ENCODE measurements around the gene ADAM29. TPM values are rescaled to one million over a fixed set of nuclear protein-coding genes. Genes with fewer than 3 reads are reported as not detected.
"Not testable (repeated sequence)": the region's sequence is repeated elsewhere in the genome, so short reads cannot be mapped to it uniquely, and the experiment has no call there.

The ADAM29 gene
- total RNA-seq, 1 experiment from 2014 or later = not detected

DNA sequence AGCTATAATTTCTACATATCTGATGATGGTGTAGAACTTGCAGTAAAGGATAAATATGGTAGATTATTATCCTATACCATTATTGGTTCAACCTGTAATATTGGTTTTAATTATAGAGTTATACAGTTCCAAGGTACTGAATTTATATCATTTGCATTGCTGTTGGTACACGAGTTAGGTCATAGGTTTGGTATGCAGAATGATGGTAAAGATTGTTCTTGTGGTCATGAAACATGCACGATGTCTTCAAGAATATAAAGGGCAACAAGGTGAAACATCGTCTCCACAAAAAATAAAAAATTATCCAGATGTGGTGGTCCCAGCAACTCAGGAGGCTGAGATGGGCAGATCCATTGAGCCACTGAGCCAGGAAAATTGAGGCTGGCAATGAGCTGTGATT, 99.6 kb downstream of the ADAM29 start:
- no peaks in the 10 kb centered on the region for H3K9me3 ChIP-seq
- ChIA-PET CTCF (no interaction called here), POLR2A (no interaction called here)
- no peaks in the 10 kb centered on the region for H3K27me3 ChIP-seq (replicated peaks; ENCODE audit: control insufficient read depth, insufficient read depth, low read length)
- no peaks in the 10 kb centered on the region for H3K36me3 ChIP-seq (ENCODE audit: control insufficient read depth, insufficient read depth, low read length)
- no peaks in the 10 kb centered on the region for H3K4me1 Mint-ChIP-seq (ENCODE audit: low read depth, unreplicated experiment)
- TF ChIP-seq, protein P1, sequence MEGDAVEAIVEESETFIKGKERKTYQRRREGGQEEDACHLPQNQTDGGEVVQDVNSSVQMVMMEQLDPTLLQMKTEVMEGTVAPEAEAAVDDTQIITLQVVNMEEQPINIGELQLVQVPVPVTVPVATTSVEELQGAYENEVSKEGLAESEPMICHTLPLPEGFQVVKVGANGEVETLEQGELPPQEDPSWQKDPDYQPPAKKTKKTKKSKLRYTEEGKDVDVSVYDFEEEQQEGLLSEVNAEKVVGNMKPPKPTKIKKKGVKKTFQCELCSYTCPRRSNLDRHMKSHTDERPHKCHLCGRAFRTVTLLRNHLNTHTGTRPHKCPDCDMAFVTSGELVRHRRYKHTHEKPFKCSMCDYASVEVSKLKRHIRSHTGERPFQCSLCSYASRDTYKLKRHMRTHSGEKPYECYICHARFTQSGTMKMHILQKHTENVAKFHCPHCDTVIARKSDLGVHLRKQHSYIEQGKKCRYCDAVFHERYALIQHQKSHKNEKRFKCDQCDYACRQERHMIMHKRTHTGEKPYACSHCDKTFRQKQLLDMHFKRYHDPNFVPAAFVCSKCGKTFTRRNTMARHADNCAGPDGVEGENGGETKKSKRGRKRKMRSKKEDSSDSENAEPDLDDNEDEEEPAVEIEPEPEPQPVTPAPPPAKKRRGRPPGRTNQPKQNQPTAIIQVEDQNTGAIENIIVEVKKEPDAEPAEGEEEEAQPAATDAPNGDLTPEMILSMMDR (IDR thresholded peaks at IDR 0.05; ENCODE audit: insufficient read depth in 1 of 2, low read depth in 1 of 2, low read length in 1 of 2, severe bottlenecking in 1 of 2, unreplicated experiment in 1 of 2) = no peak
- no peaks in the 10 kb centered on the region for H3K36me3 Mint-ChIP-seq (ENCODE audit: insufficient read depth, unreplicated experiment)
- no peak for DNase-seq
- no peaks in the 10 kb centered on the region for H3K27me3 Mint-ChIP-seq (ENCODE audit: insufficient read depth, unreplicated experiment)
- H3K4me3 Mint-ChIP-seq (ENCODE audit: unreplicated experiment) = no peak overlapping the region
- no peak overlapping the region for H3K4me3 ChIP-seq (ENCODE audit: low read depth, low read length)
- intact Hi-C loops (cut with micrococcal nuclease; ENCODE audit: unreplicated experiment) = no loop called here
- peaks cover 10% of the 10 kb centered on the region for H3K9me3 Mint-ChIP-seq (ENCODE audit: unreplicated experiment)
- H3K27ac Mint-ChIP-seq (ENCODE audit: unreplicated experiment) = no peak overlapping the region
- H3K4me1 ChIP-seq = no peaks in the 10 kb centered on the region
- no TSS peak for BruUV-seq (replicated peaks)

DNA sequence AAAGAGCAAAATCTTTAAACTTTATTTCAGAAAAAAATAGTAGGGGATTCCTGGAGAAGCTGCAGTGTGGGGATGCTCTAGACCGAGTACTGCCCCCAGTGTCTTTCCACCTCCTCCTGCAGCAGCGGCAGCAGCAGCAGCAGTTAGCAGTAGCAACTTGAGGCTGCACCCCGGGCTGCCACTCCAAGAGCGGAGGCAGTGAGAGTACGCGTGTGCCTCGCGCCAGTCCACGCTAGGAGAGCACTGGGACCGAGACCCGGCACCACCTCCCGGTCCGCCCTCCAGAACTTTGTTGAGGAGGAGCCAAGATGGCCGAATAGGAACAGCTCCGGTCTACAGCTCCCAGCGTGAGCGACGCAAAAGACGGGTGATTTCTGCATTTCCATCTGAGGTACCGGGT, 101.3 kb downstream of the ADAM29 start:
- H3K4me3 Mint-ChIP-seq (ENCODE audit: unreplicated experiment); H3K27me3 Mint-ChIP-seq (ENCODE audit: insufficient read depth, unreplicated experiment); H3K9me3 ChIP-seq; H3K4me3 ChIP-seq (ENCODE audit: low read depth, low read length); H3K27me3 ChIP-seq (replicated peaks; ENCODE audit: control insufficient read depth, insufficient read depth, low read length); H3K9me3 Mint-ChIP-seq (ENCODE audit: unreplicated experiment); POLR2A ChIA-PET; intact Hi-C loops (cut with micrococcal nuclease; ENCODE audit: unreplicated experiment); H3K4me1 ChIP-seq; DNase-seq; BruUV-seq (replicated peaks); H3K36me3 Mint-ChIP-seq (ENCODE audit: insufficient read depth, unreplicated experiment); H3K4me1 Mint-ChIP-seq (ENCODE audit: low read depth, unreplicated experiment); CTCF ChIA-PET; H3K27ac Mint-ChIP-seq (ENCODE audit: unreplicated experiment); H3K36me3 ChIP-seq (ENCODE audit: control insufficient read depth, insufficient read depth, low read length): not testable (repeated sequence)

Other genes with a start within 250 kb of the ADAM29 start
- not detected in 2 replicates for gene GLRA3, start 89.1 kb upstream of the ADAM29 start, total RNA-seq (2022)

Measured in Caco-2 (cell line).